GM19468 (cell line): Measurements from ENCODE around the gene BRD3OS.
"Not testable (repeated sequence)": the region's sequence is repeated elsewhere in the genome, so short reads cannot be mapped to it uniquely, and the experiment has no call there.

Source experiments
- ATAC-seq: cut with Tn5 transposase; IDR thresholded peaks from one replicate; pipeline ENCODE4 v1.9.1; 2021; ENCODE audit warnings: mild to moderate bottlenecking, moderate library complexity, moderate number of reproducible peaks; ENCODE audit not compliant: unreplicated experiment; ENCODE audit errors: extremely low read depth

BRD3OS gene

DNA sequence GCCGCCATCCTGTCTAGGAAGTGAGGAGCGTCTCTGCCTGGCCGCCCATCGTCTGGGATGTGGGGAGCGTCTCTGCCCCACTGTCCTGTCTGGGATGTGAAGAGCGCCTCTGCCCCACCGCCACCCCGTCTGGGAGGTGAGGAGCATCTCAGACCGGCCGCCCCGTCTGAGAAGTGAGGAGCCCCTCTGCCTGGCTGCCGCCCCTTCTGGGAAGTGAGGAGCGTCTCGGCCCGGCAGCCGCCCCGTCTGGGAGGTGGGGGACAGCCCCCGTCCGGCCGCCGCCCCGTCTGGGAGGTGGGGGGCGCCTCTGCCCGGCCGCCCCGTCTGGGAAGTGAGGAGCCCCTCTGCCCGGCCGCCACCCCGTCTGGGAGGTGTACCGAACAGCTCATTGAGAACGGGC, 50.4 kb downstream of the BRD3OS start:
- ATAC-seq: not testable (repeated sequence)

DNA sequence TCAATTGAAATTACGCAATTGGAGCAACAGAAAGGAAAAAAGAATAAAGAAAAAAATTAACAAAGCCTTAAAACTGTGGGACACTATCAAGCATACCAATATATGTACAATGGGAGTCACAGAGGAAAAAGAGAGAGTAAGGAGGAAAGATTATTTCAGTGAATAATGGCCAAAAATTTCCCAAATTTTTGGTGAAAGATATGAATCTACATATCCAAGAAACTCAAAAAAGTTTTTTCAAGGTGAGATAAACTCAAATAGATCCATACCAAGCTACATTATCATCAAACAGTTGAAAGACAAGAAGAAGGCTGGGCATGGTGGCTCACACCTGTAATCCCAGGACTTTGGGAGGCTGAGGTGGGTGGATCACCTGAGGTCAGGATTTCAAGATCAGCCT, 51.4 kb downstream of the BRD3OS start:
- no peak for ATAC-seq
